HFF-Myc (cell line): ENCODE measurements around the gene PTPRM.

Experiments
- DNase-seq: peaks from one replicate; pipeline ENCODE4 v3.0.0-alpha.2; 2011; ENCODE audit warnings: low read depth; ENCODE audit errors: extremely low read depth
- H3K4me3 ChIP-seq: replicated peaks from 2 replicates; pipeline ENCODE4 v1.5.1; 2011; ENCODE audit warnings: low read depth, mild to moderate bottlenecking, control low read depth, low read length
- TF ChIP-seq, protein P1 (sequence below): IDR thresholded peaks from 2 replicates; pipeline ENCODE4 v1.5.1; 2012; ENCODE audit warnings: mild to moderate bottlenecking, low read depth, low read length, control low read depth; ENCODE audit errors: missing control alignments

PTPRM gene

DNA sequence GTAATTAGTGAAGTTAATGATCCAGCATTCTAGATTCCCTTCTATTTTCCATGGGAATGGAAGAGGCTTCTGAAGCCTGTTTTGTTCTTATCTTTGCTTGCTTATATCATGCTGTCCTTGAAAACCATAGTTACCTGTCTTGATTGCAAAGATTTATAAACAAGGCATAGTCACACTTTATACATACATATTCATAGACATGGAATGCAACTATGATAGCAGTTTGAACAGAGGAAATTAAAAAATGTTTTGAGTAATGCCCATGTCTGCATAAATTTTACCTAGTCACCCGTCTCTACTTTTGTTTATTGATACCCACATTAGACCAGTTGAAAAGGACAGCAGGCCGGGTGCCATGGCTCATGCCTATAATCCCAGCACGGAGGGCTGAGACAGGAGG, 289.0 kb downstream of the PTPRM start:
- H3K4me3 ChIP-seq, result no peak overlapping the region
- DNase-seq, result no peak
- TF ChIP-seq, protein P1, sequence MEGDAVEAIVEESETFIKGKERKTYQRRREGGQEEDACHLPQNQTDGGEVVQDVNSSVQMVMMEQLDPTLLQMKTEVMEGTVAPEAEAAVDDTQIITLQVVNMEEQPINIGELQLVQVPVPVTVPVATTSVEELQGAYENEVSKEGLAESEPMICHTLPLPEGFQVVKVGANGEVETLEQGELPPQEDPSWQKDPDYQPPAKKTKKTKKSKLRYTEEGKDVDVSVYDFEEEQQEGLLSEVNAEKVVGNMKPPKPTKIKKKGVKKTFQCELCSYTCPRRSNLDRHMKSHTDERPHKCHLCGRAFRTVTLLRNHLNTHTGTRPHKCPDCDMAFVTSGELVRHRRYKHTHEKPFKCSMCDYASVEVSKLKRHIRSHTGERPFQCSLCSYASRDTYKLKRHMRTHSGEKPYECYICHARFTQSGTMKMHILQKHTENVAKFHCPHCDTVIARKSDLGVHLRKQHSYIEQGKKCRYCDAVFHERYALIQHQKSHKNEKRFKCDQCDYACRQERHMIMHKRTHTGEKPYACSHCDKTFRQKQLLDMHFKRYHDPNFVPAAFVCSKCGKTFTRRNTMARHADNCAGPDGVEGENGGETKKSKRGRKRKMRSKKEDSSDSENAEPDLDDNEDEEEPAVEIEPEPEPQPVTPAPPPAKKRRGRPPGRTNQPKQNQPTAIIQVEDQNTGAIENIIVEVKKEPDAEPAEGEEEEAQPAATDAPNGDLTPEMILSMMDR, result no peak

- no peak overlapping the region for H3K4me3 ChIP-seq
- TF ChIP-seq, protein P1, result no peak
- no peak for DNase-seq
Measured at GRCh38 chr18:7856733-7857132, 289.6 kb downstream of the PTPRM start.

- TF ChIP-seq, protein P1, result no peak
Measured at GRCh38 chr18:7857562-7857961, 290.4 kb downstream of the PTPRM start.

DNA sequence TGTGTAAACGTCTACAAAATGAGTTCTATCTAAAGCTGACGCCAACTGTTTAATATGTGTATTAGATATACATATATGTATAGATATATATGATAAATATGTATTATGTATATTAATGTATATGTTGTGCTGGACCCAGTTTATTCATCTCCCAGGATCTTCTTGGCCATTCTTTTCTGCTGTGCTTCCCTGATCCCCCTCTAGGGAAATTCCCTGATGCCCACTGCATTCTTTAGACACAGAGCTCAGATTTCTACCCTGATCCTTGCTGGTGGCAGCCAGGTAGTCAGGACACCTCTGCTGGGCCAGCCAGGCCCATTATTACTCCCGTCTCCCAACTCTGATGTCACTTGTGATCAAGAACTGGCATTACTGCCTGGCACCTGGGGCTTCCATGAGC, 292.0 kb downstream of the PTPRM start:
- no peak for DNase-seq
- TF ChIP-seq, protein P1, result no peak
- H3K4me3 ChIP-seq, result no peak overlapping the region

More at GRCh38 chr18:7857562-7857961, 290.4 kb downstream of the PTPRM start:
- DNase-seq, result no peak
- no peak overlapping the region for H3K4me3 ChIP-seq

- TF ChIP-seq, protein P1, result no peak
Measured at GRCh38 chr18:7870266-7870665, 303.1 kb downstream of the PTPRM start.

GRCh38 chr18:7870855-7871254, 303.7 kb downstream of the PTPRM start:
- no peak overlapping the region for H3K4me3 ChIP-seq
- TF ChIP-seq, protein P1, result no peak
- peak; percentile 10 for DNase-seq

More at GRCh38 chr18:7870266-7870665, 303.1 kb downstream of the PTPRM start:
- no peak for DNase-seq
- no peak overlapping the region for H3K4me3 ChIP-seq
